HG03469 (cell line): ENCODE data around the gene NKTR.
A peak's percentile ranks its signal among the peaks of the same experiment; 100 is the strongest.
"Not testable (repeated sequence)": the region's sequence is repeated elsewhere in the genome, so short reads cannot be mapped to it uniquely, and the experiment has no call there.

Experiments
- ATAC-seq: cut with Tn5 transposase; IDR thresholded peaks from one replicate; pipeline ENCODE4 v1.9.1; 2021; ENCODE audit warnings: mild to moderate bottlenecking, moderate library complexity, moderate number of reproducible peaks; ENCODE audit not compliant: unreplicated experiment

The NKTR gene

GRCh38 chr3:42600111-42600957, at the start of gene NKTR:
NKTR (plus strand) TSS chr3:42600686; CDS start chr3:42601007, 321 bp downstream.
- ATAC-seq, result peak; percentile 73

DNA sequence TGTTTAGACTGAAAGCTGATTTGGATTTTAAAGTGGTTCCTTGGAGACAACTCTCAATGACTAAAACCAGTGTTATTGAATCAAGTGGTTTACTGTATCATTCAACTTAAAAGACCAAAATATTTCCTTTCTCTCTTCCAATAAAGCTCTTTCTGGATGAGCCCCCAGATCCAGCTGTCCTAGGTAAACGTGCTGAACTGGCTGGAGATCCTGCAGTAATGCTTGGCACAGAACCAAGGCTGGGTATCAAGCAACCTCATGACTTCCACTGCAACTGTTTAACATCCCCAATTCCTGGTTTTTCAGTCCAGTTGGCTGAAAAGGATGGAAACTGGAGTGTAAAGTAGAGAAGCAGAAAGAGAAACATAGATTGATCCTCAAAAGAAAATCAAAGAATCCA, 47.7 kb upstream of the NKTR start:
- ATAC-seq, result no peak

DNA sequence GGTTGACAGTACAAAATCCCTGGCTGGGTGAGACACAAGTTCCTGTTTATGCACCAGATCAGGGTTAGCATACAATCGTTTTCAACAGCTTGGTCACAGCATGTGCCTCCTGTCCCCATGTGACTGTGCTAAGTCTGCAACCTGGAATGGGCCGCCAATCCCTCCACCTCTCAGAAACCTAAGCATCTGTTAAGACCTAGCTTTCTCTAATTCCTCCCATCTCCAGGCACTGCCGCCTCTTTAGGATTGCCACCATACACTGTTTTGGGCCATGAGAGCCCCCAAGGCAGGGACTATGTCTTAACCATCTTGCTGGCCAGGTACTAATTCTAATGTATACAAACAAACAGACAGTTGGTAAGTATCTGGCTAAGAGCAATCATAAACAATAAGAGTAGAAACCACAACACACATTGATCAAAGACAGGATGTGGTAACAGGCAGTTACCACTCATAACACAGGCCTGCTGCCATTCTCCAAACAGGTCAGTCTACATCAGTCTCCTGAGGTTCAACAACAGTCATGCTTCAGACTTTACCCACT, 44.3 kb upstream of the NKTR start:
- ATAC-seq, result peak; percentile 54

- ATAC-seq, result not testable (repeated sequence)
Measured at GRCh38 chr3:42556817-42557216, 43.7 kb upstream of the NKTR start.

- no peak for ATAC-seq
Measured at GRCh38 chr3:42557854-42558253, 42.6 kb upstream of the NKTR start.

DNA sequence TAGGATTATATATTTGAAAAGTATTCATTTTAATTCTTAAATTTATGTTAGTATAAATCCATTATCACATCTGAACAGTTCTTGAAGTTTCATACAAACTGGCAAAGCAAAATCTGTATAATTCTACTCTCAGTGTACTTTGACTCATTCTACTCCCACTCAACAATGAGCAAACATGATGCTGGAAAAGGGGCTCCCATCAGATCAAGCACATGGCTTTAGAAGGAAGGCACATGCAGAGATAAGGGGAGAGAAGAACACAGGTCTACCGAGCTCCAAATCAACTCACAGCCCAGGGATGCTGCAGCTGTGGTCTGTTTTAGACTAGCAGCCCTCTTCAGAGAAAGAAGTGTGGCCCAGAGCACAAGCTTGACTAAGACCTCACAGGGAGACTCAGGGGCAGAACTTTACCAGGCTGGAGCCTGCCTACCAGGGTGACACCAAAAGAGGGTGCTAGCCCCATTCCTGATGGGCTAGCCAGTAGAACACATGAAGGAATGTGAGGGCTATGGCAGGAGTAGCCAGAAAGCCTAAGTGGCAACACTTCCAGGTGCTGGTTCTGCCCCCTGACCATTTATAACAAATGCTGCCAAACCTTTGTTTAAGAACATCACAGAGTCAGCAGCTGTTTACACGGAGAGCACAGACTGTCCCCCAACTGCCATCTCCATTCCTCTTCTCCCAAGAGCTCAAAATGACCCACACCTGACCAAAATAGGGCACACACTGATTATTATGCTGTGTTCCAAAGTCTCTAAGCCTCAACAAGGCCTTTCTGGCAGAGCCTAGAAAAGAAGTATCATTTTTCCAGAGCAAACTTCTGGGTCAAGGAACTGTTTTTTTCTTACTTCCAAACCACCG, 38.2 kb upstream of the NKTR start:
- no peak for ATAC-seq

- ATAC-seq, result no peak
Measured at GRCh38 chr3:42569593-42570142, 30.8 kb upstream of the NKTR start.

DNA sequence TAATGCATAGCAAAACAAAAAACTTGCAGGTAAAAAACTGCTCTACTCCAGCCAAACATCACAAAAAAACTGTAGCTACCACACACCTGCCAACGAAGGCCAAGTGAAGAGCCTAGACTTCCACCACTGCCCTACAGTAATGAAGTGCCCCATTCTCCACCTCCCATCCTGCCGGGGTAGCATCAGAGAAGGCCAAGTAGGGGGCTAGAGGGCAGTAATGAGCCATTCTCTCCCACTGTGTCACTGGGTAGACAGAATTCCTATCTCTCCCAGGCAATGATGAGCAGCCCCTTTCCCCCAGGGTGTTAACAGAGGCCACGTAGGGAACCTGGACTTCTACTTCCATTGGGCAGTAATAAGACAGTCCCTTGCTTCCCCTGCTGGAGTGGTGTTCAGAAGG, 28.2 kb upstream of the NKTR start:
- ATAC-seq, result no peak

- no peak for ATAC-seq
Measured at GRCh38 chr3:42575137-42575741, 25.2 kb upstream of the NKTR start.

- no peak for ATAC-seq
Measured at GRCh38 chr3:42578054-42578453, 22.4 kb upstream of the NKTR start.

DNA sequence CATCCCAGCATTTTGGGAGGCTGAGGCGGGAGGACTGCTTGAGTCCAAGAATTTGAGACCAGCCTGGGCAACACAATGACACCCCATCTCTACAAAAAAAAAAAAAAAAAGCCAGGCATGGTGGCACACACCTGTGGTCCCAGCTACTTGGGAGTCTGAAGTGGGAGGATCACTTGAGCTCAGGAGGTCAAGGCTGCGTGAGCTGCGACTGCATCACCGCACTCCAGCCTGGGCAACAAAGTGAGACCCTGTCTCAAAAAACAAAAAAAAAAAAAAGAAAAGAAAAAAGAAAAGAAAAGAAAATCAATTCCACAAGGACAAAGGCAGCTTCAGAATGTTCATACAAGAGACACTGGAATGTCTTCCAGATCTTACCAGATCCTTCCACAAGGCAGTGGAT, 21.1 kb upstream of the NKTR start:
- not testable (repeated sequence) for ATAC-seq

DNA sequence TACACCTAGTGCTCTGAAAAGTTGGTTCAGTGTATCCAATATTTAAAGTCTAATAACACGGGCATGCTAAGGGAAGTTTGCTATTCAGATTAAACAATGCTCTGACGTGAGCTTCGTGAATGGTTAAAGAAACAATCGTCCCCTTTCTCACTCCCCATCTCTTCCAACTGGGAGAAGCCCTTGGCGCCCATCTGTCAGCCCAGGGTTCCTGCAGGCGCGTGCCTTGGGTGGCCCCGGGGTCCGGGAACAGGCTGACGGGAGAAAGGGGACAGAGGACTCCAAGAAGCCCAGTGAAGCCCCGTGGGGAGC, 19.1 kb upstream of the NKTR start:
- ATAC-seq, result no peak

DNA sequence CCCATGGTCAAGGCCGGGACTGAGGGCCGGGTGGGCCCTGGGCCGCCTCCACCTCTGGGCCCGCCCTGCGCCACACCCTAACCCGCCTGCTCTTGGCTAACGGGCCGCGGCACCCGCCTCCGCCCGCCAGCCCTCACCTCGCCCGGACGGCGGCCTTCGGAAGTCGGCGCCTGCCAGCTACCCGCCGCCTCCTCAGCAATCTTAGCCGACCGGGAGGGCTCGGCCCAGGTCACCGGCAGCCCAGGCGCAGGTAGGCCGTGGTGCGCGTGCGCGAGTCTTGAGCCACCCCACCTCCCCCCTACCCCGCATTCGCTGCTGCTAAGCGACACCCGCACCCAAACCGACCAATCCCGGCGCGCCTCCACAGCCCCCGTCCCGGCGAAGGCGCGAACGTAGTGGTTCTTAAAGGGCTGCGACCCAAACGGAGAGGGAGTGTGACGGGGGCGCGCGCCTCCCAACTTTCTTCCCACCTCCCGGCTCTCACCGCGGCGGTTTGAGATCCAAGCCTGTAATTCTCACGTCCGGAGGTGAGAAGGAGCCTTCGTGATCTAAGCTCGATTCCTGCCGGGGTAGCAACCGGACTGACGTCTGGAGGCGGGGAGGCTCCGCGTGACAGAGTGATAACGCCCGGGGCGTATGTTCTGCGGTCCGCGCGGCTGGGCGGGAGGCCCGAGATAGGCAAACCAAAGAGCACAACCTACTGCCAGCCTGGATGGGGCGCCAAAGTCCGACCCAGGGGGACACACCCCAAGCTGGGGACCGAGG, 18.6 kb upstream of the NKTR start, which contains the start of gene SEC22C:
TSS of gene SEC22C (minus strand) at position 259 of the 765 bp plus-strand sequence. CDS start 12,921 bp downstream, outside the sequence.
- peak; percentile 66 for ATAC-seq

GRCh38 chr3:42582474-42583070, 17.9 kb upstream of the NKTR start:
- ATAC-seq, result no peak

DNA sequence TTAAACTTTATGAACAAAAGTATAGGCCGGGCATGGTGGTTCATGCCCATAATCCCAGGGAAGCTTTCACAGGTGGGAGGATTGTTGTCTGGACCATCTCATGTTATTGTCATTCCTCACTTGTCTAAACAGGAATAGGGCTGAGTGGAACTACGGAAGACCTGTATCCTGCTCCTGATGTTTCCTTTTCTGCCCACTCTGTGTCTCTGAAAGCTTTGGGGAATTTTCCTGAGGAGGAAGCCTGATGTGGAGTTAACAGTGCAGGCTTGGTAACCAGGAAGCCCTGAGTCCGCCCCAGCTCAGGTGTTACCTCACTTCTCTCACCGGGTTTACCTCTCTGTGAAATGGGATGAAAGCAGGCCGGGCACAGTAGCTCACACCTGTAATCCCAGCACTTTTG, 11.9 kb upstream of the NKTR start:
- no peak for ATAC-seq

DNA sequence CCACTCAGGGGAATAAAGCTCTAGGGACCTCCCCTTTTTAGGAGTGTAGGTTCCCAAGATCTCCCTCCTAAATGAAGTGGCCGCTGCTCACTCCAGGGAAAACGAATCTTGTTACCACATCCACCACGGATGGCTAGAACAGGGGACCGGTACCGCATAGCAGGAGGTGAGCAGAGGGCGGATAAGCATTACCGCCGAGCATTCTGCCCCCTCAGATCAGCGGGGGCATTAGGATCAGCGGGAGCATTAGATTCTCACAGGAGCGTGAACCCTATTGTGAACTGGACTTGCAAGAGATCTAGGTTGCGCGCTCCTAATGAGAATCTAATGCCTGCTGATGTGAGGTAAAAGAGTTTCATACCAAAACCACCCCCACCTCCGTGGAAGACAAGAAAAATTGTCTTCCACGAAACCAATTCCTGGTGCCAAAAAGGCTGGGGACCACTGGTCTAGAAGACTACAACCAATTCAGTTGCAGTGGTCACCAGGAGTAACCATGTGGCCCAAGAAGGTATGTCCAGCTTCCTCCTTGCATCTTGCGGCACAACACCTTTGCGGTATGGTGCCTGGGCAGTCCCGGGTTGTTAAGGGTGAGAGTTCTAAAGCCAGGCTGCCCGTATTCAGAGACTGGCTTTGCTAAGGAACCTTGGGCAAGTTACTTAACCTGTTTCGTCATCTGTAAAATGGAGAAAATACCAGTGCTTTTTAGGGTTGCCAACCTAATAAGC, 10.9 kb upstream of the NKTR start:
- ATAC-seq, result no peak

- ATAC-seq, result no peak
Measured at GRCh38 chr3:42590989-42591756, 9.3 kb upstream of the NKTR start.

GRCh38 chr3:42591811-42592210, 8.7 kb upstream of the NKTR start:
- no peak for ATAC-seq
